ENCODE results near the gene HSPB3. TPM values are rescaled to one million over a fixed set of nuclear protein-coding genes. Genes with fewer than 3 reads are reported as not detected.
A peak's percentile ranks its signal among the peaks of the same experiment; 100 is the strongest.

The HSPB3 gene
- total and polyA plus RNA-seq, 2 experiments from 2014 or later = 0.77 to 1.8 TPM

DNA sequence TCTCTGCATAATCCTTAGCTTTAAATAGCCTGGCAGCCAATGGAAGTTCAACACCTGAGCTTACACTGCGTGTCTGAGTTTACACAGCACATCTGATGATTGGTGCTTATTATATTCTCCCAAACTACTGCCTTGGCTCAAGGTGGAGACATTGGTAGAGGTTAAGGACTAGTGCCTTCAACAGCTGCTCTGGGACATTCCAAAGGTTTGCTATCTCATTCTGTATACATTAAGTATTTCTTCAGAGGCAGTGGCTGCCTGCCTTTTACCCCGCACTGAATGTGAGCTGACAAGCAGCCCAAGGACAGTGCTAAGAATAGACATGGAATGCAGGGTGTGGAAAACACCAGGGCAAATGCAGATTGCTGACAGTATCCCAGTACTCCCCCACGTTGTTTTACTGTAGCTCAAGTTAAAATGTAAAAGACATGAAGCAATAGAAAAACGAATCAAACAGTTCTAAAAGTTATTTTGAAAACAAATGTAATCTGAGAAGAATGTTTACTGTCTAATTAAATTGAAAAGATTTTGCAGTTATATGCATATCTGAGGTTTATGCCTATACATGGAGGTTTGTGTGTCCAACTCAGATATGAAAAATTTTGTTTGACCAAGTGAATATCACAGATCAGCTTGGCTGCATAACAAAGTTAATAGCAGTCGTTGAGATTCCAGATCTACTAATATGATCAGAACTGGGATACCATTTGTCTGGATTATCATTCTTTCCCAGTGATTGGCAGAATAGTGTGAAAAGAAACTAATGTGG, 1.8 kb downstream of the HSPB3 start:
- no peaks in the 10 kb centered on the region for H3K9me2 ChIP-seq (replicated peaks; ENCODE audit: insufficient read depth)
- H3K36me3 ChIP-seq (replicated peaks; ENCODE audit: insufficient read depth, low read depth) = no peaks in the 10 kb centered on the region
- no peak overlapping the region for H2AFZ ChIP-seq
- H3K4me3 ChIP-seq = no peak overlapping the region
- H3K4me1 ChIP-seq (ENCODE audit: insufficient read depth) = peaks cover 11% of the 10 kb centered on the region
- TF ChIP-seq EZH2phosphoT487 (IDR thresholded peaks at IDR 0.05; ENCODE audit: low read depth, severe bottlenecking, unreplicated experiment) = no peak
- no peak for TF ChIP-seq EZH2 (IDR thresholded peaks at IDR 0.05; ENCODE audit: borderline replicate concordance)
- TF ChIP-seq, protein P1, sequence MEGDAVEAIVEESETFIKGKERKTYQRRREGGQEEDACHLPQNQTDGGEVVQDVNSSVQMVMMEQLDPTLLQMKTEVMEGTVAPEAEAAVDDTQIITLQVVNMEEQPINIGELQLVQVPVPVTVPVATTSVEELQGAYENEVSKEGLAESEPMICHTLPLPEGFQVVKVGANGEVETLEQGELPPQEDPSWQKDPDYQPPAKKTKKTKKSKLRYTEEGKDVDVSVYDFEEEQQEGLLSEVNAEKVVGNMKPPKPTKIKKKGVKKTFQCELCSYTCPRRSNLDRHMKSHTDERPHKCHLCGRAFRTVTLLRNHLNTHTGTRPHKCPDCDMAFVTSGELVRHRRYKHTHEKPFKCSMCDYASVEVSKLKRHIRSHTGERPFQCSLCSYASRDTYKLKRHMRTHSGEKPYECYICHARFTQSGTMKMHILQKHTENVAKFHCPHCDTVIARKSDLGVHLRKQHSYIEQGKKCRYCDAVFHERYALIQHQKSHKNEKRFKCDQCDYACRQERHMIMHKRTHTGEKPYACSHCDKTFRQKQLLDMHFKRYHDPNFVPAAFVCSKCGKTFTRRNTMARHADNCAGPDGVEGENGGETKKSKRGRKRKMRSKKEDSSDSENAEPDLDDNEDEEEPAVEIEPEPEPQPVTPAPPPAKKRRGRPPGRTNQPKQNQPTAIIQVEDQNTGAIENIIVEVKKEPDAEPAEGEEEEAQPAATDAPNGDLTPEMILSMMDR (IDR thresholded peaks at IDR 0.05; ENCODE audit: poor library complexity) = no peak
- H3K27me3 ChIP-seq = no peaks in the 10 kb centered on the region
- peak overlapping the region; percentile 75 for H3K27ac ChIP-seq
- H3K4me2 ChIP-seq = peak overlapping the region; percentile 47
- WGBS (ENCODE audit: low lambda C conversion rate, missing lambda C conversion rate) = 18% methylated on average over 5 of the region's 5 CpGs
- no peaks in the 10 kb centered on the region for H3K79me2 ChIP-seq
- H3K9me3 ChIP-seq (ENCODE audit: low read depth) = no peaks in the 10 kb centered on the region
- peak; percentile 80 for DNase-seq (ENCODE audit: low spot score)
- H4K20me1 ChIP-seq (ENCODE audit: insufficient read depth, poor library complexity, severe bottlenecking) = no peaks in the 10 kb centered on the region

DNA sequence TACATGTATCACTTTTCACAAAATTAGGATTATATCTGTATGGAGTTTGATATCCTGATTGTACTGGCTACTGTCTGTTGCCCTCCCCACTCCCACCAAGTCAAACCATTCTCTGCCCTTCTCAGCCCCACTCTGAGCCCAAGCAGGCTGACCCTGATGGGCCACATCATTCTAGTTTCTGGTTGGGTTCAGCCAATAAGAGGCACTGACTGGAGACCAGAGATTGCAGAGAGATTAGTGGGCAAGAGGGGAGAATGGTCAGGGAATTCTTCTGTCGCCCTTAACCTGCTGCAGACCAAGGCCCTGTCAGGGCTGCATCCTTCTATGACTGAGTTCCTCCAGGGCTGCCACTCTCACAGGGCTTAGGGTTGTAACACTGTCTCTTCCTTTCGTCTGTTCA, 2.7 kb downstream of the HSPB3 start:
- no peak for TF ChIP-seq EZH2 (IDR thresholded peaks at IDR 0.05; ENCODE audit: borderline replicate concordance)
- TF ChIP-seq, protein P1 (IDR thresholded peaks at IDR 0.05; ENCODE audit: poor library complexity) = no peak
- TF ChIP-seq EZH2phosphoT487 (IDR thresholded peaks at IDR 0.05; ENCODE audit: low read depth, severe bottlenecking, unreplicated experiment) = no peak
- Histone ChIP-seq H2AFZ (no peak overlapping the region), H3K36me3 (replicated peaks; ENCODE audit: insufficient read depth, low read depth) (no peaks in the 10 kb centered on the region), H3K9me3 (ENCODE audit: low read depth) (no peaks in the 10 kb centered on the region), H3K4me3 (no peak overlapping the region), H3K79me2 (no peaks in the 10 kb centered on the region), H3K27me3 (no peaks in the 10 kb centered on the region), H3K4me2 (peak overlapping the region; percentile 47), H3K9me2 (replicated peaks; ENCODE audit: insufficient read depth) (no peaks in the 10 kb centered on the region), H4K20me1 (ENCODE audit: insufficient read depth, poor library complexity, severe bottlenecking) (no peaks in the 10 kb centered on the region), H3K4me1 (ENCODE audit: insufficient read depth) (peaks cover 11% of the 10 kb centered on the region), H3K27ac (peak overlapping the region; percentile 75)
- WGBS (ENCODE audit: low lambda C conversion rate, missing lambda C conversion rate) = 63% methylated on average over 2 of the region's 2 CpGs
- no peak for DNase-seq (ENCODE audit: low spot score)

DNA sequence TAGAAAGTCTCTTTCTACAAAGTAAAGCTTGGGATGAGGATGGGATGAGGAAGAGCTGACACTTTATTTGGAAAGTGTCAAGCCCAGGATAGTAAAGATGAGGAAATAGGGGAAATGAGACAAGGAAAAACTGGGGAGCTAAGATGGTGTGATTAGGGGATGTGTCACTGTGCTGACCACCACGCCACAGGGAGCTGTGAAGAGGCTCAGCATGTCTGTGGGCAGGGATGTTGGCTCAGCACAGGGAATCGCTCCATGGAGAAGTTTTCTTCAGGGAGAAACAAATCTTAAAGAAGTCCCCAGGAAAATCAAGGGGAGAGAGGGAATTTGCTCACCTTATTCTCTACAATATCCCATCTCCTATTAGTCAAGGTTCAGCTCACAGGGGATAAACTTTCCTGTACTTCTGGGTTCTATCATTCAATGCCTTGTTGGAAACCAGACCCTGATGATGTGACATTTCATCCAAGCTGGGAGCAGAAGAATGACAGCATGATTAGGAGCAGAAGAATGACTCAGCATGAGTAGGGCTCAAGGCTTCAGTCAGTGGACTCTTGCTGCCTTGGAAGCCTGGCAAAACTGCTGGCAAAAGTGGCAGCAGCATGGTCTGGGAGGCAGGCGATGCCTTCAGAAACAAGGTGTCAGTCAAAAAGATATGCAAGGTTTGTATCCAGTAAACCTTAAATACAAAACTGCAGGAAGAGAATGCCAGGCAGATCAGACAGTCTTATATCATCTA, 4.9 kb downstream of the HSPB3 start:
- Histone ChIP-seq H4K20me1 (ENCODE audit: insufficient read depth, poor library complexity, severe bottlenecking) (no peaks in the 10 kb centered on the region), H3K4me1 (ENCODE audit: insufficient read depth) (peaks cover 11% of the 10 kb centered on the region), H3K4me2 (no peak overlapping the region), H3K9me3 (ENCODE audit: low read depth) (no peaks in the 10 kb centered on the region), H3K9me2 (replicated peaks; ENCODE audit: insufficient read depth) (no peaks in the 10 kb centered on the region), H3K36me3 (replicated peaks; ENCODE audit: insufficient read depth, low read depth) (no peaks in the 10 kb centered on the region), H3K79me2 (no peaks in the 10 kb centered on the region), H3K4me3 (no peak overlapping the region), H3K27ac (no peak overlapping the region), H3K27me3 (no peaks in the 10 kb centered on the region), H2AFZ (no peak overlapping the region)
- 92% methylated on average over 3 of the region's 3 CpGs for WGBS (ENCODE audit: low lambda C conversion rate, missing lambda C conversion rate)
- TF ChIP-seq, protein P1 (IDR thresholded peaks at IDR 0.05; ENCODE audit: poor library complexity) = no peak
- TF ChIP-seq EZH2 (IDR thresholded peaks at IDR 0.05; ENCODE audit: borderline replicate concordance) = no peak
- TF ChIP-seq EZH2phosphoT487 (IDR thresholded peaks at IDR 0.05; ENCODE audit: low read depth, severe bottlenecking, unreplicated experiment) = no peak
- no peak for DNase-seq (ENCODE audit: low spot score)

All from hepatocyte (in vitro differentiated cells).